HL-60 (cell line): ENCODE results near the gene OR6Y1.

ENCODE experiments used
- POLR2AphosphoS5 ChIP-seq: IDR thresholded peaks from 2 replicates; pipeline ENCODE4 v1.6.1; 2012; ENCODE audit warnings: low read depth
- TF ChIP-seq, protein P1 (sequence below): IDR thresholded peaks from one replicate; pipeline ENCODE4 v1.5.1; 2011; ENCODE audit warnings: low read length, control low read depth, inconsistent platforms; ENCODE audit not compliant: insufficient read depth
- TF ChIP-seq, protein P2 (sequence below): IDR thresholded peaks from 2 replicates; pipeline ENCODE4 v1.6.1; 2012; ENCODE audit warnings: low read depth; ENCODE audit not compliant: insufficient replicate concordance

DNA sequence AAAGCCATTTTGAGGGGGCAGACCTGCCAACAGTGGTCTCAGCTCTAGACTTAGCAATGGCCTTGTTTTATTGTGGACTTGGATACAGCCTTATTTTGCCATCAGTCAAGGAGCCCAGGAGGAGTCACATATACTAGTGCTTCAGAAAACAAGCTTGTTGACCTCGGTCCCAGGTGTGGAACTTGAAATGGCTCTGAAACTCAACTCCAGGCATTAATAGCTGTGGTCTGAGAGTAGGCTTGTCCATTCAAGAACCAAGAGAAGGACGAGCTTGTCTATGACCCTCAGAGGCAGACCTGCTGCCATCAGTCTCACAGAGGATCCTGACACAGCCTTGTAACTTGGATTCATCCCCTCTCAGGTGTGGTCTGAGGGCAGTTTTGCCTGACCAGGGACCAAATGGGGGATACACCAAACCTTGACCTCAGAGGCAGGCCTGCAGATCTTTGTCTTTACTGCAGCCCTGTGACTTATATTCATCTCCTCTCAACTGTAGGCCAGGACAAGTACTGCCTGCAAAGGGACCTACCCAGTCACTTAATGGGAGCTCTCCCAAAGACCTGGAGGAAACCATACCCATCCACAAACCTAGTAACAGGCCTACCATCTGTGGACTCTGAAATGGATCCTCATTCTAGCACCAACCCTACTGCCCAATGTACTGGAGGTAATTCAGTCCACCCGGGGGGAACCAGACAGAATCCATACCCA, 33.1 kb downstream of the OR6Y1 start:
- TF ChIP-seq, protein P1, sequence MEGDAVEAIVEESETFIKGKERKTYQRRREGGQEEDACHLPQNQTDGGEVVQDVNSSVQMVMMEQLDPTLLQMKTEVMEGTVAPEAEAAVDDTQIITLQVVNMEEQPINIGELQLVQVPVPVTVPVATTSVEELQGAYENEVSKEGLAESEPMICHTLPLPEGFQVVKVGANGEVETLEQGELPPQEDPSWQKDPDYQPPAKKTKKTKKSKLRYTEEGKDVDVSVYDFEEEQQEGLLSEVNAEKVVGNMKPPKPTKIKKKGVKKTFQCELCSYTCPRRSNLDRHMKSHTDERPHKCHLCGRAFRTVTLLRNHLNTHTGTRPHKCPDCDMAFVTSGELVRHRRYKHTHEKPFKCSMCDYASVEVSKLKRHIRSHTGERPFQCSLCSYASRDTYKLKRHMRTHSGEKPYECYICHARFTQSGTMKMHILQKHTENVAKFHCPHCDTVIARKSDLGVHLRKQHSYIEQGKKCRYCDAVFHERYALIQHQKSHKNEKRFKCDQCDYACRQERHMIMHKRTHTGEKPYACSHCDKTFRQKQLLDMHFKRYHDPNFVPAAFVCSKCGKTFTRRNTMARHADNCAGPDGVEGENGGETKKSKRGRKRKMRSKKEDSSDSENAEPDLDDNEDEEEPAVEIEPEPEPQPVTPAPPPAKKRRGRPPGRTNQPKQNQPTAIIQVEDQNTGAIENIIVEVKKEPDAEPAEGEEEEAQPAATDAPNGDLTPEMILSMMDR: no peak
- no peak for TF ChIP-seq POLR2AphosphoS5
- TF ChIP-seq, protein P2, sequence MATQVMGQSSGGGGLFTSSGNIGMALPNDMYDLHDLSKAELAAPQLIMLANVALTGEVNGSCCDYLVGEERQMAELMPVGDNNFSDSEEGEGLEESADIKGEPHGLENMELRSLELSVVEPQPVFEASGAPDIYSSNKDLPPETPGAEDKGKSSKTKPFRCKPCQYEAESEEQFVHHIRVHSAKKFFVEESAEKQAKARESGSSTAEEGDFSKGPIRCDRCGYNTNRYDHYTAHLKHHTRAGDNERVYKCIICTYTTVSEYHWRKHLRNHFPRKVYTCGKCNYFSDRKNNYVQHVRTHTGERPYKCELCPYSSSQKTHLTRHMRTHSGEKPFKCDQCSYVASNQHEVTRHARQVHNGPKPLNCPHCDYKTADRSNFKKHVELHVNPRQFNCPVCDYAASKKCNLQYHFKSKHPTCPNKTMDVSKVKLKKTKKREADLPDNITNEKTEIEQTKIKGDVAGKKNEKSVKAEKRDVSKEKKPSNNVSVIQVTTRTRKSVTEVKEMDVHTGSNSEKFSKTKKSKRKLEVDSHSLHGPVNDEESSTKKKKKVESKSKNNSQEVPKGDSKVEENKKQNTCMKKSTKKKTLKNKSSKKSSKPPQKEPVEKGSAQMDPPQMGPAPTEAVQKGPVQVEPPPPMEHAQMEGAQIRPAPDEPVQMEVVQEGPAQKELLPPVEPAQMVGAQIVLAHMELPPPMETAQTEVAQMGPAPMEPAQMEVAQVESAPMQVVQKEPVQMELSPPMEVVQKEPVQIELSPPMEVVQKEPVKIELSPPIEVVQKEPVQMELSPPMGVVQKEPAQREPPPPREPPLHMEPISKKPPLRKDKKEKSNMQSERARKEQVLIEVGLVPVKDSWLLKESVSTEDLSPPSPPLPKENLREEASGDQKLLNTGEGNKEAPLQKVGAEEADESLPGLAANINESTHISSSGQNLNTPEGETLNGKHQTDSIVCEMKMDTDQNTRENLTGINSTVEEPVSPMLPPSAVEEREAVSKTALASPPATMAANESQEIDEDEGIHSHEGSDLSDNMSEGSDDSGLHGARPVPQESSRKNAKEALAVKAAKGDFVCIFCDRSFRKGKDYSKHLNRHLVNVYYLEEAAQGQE: no peak
